HFFc6 (cell line): Measurements from ENCODE around the gene TMPRSS9. TPM values are rescaled to one million over a fixed set of nuclear protein-coding genes. Genes with fewer than 3 reads are reported as not detected.
"Not testable (repeated sequence)": the region's sequence is repeated elsewhere in the genome, so short reads cannot be mapped to it uniquely, and the experiment has no call there.

ENCODE experiments used
- DNase-seq: peaks from one replicate; pipeline ENCODE4 v3.0.0-alpha.2; 2018
- H3K27ac Mint-ChIP-seq: 2 replicates; pipeline ENCODE4 v1.8.0; 2020; ENCODE audit warnings: mild to moderate bottlenecking, mixed read lengths
- H3K27me3 Mint-ChIP-seq: 2 replicates; pipeline ENCODE4 v1.8.0; 2021; ENCODE audit warnings: mild to moderate bottlenecking, moderate library complexity, mixed read lengths; ENCODE audit not compliant: insufficient read depth
- H3K36me3 Mint-ChIP-seq: 2 replicates; pipeline ENCODE4 v1.8.0; 2021; ENCODE audit warnings: low read depth, mixed read lengths
- H3K4me1 Mint-ChIP-seq: 2 replicates; pipeline ENCODE4 v1.8.0; 2020; ENCODE audit warnings: low read depth, mixed read lengths
- H3K4me3 Mint-ChIP-seq: 2 replicates; pipeline ENCODE4 v1.8.0; 2020; ENCODE audit warnings: mild to moderate bottlenecking, moderate library complexity, mixed read lengths
- H3K9me3 Mint-ChIP-seq: 2 replicates; pipeline ENCODE4 v1.8.0; 2020; ENCODE audit warnings: mild to moderate bottlenecking, mixed read lengths
- CTCF ChIP-seq: fragments of 200-600 bp; sonication (generic); IDR thresholded peaks from 2 replicates; pipeline ENCODE4 v1.5.0; 2021; ENCODE audit warnings: antibody characterized with exemption, mild to moderate bottlenecking
- total RNA-seq, 6 experiments: library from RNA; stranded (reverse); fragmentation: NEBNext Ultra II Directional; extraction: Animal tissue kit (Norgen Biotek cat#: 25700); gene quantifications; 2 replicates in 1 of 6; 3 replicates in 5 of 6; pipeline ENCODE4 v1.2.3, GENCODE V29; 2021

The TMPRSS9 gene
- total RNA-seq, 6 experiments from 2014 or later: not detected

DNA sequence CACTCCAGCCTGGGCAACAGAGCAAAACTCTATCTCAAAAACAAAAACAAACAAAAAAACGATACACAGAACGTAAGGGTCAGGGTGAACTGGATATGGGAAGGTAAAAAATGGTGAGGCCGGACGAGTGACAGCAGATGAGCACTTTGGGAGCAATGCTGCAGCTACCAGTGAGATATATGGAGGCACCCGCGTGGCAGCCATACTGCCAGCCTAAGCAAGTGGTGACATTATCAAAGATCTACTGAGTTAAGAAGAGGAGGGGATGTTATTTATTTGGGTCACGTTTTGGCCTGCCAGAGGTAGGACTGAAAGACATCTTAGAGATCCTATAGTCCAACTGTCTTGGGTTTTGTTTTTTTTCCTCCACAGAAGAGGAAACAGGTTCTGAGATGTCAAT lies 53.1 kb downstream of the TMPRSS9 start:
- no peak for TF ChIP-seq CTCF
- no peaks in the 10 kb centered on the region; the same call in none of the 2 replicates for H3K27me3 Mint-ChIP-seq
- peaks cover 35% of the 10 kb centered on the region for H3K9me3 Mint-ChIP-seq
- no peaks in the 10 kb centered on the region for H3K4me1 Mint-ChIP-seq
- H3K4me3 Mint-ChIP-seq: no peak overlapping the region; the same call in 1 of the 2 replicates
- no peak overlapping the region; the same call in 1 of the 2 replicates for H3K27ac Mint-ChIP-seq
- no peak for DNase-seq
- peaks cover 11% of the 10 kb centered on the region for H3K36me3 Mint-ChIP-seq

DNA sequence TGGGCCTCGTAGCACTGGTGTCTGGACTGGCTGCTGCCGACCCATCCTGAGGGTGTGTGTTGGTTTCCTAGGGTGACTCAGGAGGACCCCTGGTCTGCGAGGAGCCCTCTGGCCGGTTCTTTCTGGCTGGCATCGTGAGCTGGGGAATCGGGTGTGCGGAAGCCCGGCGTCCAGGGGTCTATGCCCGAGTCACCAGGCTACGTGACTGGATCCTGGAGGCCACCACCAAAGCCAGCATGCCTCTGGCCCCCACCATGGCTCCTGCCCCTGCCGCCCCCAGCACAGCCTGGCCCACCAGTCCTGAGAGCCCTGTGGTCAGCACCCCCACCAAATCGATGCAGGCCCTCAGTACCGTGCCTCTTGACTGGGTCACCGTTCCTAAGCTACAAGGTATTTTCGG lies 53.6 kb downstream of the TMPRSS9 start:
- H3K4me1 Mint-ChIP-seq: no peaks in the 10 kb centered on the region
- H3K9me3 Mint-ChIP-seq: peaks cover 35% of the 10 kb centered on the region
- H3K36me3 Mint-ChIP-seq: peaks cover 11% of the 10 kb centered on the region
- DNase-seq: no peak
- no peak overlapping the region for H3K27ac Mint-ChIP-seq
- H3K4me3 Mint-ChIP-seq: no peak overlapping the region
- TF ChIP-seq CTCF: no peak
- H3K27me3 Mint-ChIP-seq: no peaks in the 10 kb centered on the region; the same call in none of the 2 replicates

DNA sequence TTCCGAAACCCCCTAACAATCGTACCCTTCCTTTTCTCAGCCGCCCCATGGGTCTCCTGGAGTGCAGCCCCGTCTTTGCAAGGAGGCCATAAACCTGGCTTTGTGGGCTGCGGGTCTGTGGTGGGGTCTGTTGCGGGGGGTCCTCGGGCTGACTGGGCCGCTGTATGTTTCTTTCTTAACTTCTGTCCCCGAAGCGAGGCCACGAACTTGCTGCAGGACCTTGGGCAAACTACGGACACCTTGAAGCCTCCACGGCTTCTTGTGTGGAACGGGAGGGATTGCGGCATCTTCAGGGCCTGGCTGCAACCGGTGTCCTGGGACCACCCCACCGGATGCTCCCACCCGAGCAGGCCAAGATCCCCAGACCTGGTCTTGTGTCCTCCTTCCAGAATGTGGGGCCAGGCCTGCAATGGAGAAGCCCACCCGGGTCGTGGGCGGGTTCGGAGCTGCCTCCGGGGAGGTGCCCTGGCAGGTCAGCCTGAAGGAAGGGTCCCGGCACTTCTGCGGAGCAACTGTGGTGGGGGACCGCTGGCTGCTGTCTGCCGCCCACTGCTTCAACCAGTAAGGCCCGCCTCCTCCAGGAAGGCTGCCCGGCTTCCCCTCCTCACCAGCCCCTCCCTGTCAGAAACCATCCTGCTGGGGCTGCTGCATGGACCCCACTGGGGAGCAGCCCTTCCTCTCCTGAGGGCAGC lies 55.4 kb downstream of the TMPRSS9 start:
- no peak overlapping the region for H3K4me3 Mint-ChIP-seq
- peaks cover 11% of the 10 kb centered on the region for H3K36me3 Mint-ChIP-seq
- TF ChIP-seq CTCF: no peak
- H3K27ac Mint-ChIP-seq: no peak overlapping the region
- no peaks in the 10 kb centered on the region; the same call in none of the 2 replicates for H3K27me3 Mint-ChIP-seq
- DNase-seq: no peak
- H3K4me1 Mint-ChIP-seq: no peaks in the 10 kb centered on the region
- peaks cover 22% of the 10 kb centered on the region for H3K9me3 Mint-ChIP-seq

GRCh38 chr19:2415973-2416319 lies 55.9 kb downstream of the TMPRSS9 start:
- peaks cover 17% of the 10 kb centered on the region for H3K9me3 Mint-ChIP-seq
- no peak for TF ChIP-seq CTCF
- peaks cover 11% of the 10 kb centered on the region for H3K36me3 Mint-ChIP-seq
- no peaks in the 10 kb centered on the region for H3K4me1 Mint-ChIP-seq
- H3K4me3 Mint-ChIP-seq: no peak overlapping the region
- H3K27ac Mint-ChIP-seq: no peak overlapping the region
- H3K27me3 Mint-ChIP-seq: no peaks in the 10 kb centered on the region; the same call in none of the 2 replicates
- no peak for DNase-seq

DNA sequence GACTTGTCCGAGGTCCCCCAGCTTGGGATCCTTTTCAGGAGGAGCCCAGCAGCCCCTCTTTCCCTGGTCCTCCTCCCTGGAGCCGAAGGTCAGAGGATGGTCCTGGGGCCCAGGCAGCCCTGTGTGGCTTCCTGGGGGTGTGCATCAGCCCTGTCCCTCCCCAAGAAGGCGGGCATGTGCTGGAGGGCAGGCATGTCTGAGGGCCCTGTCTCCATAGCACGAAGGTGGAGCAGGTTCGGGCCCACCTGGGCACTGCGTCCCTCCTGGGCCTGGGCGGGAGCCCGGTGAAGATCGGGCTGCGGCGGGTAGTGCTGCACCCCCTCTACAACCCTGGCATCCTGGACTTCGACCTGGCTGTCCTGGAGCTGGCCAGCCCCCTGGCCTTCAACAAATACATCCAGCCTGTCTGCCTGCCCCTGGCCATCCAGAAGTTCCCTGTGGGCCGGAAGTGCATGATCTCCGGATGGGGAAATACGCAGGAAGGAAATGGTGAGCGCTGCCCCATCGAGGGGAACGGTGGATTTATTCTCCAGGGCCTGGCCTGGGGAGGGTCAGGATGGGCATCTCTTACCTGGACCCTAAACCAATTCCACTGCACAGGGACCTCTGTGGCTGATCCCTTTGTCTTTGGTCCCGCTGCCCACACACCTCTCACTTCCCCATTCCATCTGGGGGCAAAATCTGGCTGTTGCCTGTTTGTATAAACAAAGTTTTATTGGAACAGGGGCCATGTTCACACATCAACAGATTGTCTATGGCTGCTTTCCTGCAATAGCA lies 56.4 kb downstream of the TMPRSS9 start:
- Mint-ChIP-seq H3K36me3 (peaks cover 11% of the 10 kb centered on the region), H3K27me3 (no peaks in the 10 kb centered on the region; the same call in none of the 2 replicates), H3K27ac (no peak overlapping the region), H3K4me3 (no peak overlapping the region), H3K9me3 (peaks cover 17% of the 10 kb centered on the region), H3K4me1 (no peaks in the 10 kb centered on the region)
- no peak for TF ChIP-seq CTCF
- DNase-seq: no peak

DNA sequence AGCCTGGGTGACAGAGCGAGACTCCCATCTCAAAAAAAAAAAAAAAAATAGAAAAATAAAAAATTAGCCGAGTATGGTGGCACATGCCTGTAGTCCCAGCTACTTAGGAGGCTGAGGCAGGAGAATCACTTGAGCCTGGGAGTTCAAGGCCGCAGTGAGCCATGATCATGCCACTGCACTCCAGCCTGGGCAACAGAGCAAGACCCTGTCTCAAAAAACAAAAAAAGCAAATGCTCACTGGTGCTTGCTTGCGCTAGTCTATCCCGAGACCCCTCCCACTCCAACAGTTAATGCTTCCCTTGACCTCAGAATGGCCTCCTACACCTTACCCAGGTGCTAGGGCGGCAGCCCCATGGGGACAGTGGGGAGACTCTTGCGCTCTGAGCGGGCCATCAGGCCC lies 57.4 kb downstream of the TMPRSS9 start:
- not testable (repeated sequence) for H3K36me3 Mint-ChIP-seq, DNase-seq, H3K9me3 Mint-ChIP-seq, H3K27me3 Mint-ChIP-seq, H3K4me3 Mint-ChIP-seq, H3K4me1 Mint-ChIP-seq, H3K27ac Mint-ChIP-seq
